Erythroblast (primary cell): ENCODE measurements around the gene PGBD5.

ENCODE experiments used
- GATA1 ChIP-seq: IDR thresholded peaks from 2 replicates; pipeline ENCODE4 v1.6.1; 2011; ENCODE audit warnings: low read depth, mild to moderate bottlenecking, control low read depth, low read length, moderate library complexity
- POLR2A ChIP-seq: IDR thresholded peaks from 2 replicates; pipeline ENCODE4 v1.6.1; 2011; ENCODE audit warnings: mild to moderate bottlenecking, low read length

GRCh38 chr1:230464671-230465070 lies 38.5 kb upstream of the PGBD5 start:
- TF ChIP-seq POLR2A (no peak), GATA1 (no peak)
